ENCODE results near the gene ITPKB.
"Not testable (repeated sequence)": the region's sequence is repeated elsewhere in the genome, so short reads cannot be mapped to it uniquely, and the experiment has no call there.

Gene ITPKB

DNA sequence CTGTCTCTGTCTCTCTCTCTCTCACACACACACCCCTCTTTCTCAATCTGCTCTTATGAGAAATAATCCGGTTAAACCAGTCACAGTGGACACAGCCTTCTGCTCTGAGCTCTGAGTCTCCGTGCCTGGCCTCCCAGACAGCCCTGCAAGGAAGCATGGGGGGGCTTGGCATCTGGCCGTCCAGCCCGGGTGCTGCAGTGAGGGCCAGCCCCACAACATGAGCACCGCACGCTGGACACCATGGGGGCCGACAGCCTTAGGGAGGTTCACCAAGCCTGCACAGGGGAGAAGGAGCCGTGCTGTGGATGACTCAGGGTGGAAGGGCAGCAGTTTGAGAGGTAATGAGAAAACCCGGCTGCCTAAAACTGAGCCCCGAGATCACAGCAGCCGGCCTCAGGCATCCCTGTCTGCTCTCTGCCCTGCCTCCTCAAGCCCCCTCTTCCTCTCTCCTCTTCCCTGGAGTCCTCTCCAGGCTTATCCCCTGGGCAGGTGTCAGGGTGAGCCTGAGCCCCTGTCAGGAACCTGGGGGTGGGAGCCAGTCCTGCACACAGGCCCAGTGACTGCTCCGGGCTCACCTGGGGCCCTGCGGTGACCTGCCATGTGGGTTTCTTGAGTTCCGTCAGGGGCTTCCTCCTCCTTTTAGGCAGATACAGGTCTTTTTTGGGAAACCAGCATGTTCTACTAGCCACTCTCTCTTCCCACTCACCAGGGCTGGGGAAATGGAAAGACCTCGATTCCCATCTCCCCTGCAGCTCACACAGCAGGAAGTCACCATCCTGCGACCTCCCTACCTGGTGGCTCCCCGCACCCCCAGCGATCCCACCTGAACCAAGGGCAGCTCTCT, 92.8 kb downstream of the ITPKB start:
- DNase-seq (ENCODE audit: low read depth), result no peak
- H3K4me3 ChIP-seq (ENCODE audit: low read depth, low read length), result no peak overlapping the region

DNA sequence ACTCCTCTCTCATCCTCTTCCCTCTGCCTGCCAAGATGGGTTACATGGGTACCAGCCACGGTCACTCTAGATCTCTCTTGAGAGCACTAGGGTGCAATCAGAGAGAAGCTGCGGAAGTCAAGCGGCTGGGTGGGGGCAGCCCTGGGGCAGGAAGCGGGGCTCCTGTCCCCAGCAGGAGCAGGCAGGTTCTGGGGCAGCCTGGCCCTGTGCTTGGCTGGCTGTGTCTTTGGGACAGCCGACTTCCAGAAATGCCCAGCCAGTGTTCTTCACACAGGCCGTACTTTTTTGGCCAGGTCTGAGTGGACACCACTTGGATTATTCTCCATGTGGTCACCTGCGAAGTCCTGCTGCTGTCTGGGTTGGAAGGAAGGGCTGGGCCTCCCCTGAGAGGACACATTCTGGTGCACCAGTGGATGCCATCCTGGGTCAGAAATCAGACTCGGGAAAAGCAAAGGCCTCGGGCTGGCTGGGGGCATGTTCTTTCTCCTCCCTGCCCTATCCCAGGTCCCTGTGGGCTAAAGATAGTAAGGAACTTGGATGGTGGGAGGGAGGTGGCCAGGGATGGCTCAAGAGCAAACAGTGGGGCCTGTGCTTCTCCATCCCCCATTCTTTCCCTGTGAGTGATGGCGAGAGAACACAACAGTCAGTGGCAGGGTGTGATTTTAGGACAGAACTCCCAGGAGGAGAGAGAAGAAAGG, 93.7 kb downstream of the ITPKB start:
- H3K4me3 ChIP-seq (ENCODE audit: low read depth, low read length), result no peak overlapping the region
- DNase-seq (ENCODE audit: low read depth), result no peak

DNA sequence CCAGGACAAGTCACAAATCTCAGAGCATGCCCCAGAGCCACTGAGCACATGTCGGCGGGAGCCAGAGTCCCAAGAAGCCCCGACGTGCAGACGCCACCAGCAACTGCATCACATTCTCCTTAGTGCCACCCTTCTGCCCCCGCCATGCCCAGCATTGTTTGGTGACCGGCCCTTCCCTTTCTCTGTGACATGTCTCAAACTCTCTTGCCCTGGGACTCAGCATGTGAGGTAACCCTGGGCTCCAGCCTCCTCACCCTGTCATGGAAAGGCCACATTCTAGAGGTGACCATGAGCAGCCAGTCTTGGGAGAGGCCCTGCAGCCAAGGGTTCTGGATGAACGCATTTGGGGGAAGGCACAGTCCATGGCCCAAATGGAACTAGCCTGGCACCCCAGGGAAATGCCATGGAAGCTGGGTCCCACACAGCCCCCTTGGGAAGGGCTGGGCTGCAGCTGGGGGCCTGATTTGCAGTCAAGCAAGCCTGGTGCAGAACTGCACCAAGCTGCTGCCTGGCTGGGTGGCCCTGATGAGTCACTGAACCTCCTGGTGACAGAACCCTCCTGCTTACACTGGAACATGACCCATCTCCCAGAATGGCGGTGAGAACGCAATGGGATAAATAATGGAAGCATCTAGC, 94.4 kb downstream of the ITPKB start:
- DNase-seq (ENCODE audit: low read depth), result no peak
- no peak overlapping the region for H3K4me3 ChIP-seq (ENCODE audit: low read depth, low read length)

DNA sequence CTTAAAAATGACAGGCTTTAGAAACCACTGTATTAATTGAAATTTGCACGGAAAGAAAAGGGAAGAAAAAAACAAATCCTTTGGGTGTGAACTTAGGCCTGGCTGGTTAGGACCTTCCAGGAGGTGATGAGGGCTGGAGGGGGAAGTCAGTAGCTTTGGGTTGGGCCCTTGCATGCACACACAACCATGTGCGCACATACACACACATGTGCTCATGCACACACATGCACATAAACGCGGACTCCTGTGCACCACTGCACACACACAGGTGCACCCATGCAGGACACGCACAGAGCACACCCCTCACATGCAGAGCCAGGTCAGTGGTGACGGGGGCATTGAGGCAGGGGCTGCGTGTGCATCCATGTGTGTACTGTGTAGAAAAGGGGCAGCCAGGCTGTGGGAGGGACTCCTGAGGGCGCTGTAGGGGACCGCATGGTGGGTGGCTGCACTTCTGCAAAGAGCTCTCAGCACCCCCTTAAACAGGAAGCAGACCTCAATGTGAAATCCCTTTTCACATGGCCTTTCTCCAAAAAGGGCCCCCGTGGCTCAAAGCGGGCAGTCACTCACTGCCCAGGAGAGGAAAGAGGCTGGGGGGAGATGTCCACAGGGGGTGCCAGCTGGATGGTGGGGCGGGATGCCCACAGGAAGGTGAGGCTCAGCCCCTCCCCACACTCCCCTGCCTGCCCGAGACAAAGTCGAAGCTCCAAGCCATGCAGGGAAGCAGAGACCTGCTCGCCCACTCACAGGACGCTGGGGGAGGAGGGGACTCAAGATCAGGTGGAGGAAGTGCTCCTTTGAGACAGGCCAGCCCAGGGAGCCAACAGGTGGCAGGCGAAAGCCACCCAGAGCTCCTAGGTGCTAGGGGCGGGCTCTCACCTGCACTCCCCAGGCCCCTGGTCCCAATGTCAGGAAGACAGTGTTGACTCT, 95.2 kb downstream of the ITPKB start:
- no peak overlapping the region for H3K4me3 ChIP-seq (ENCODE audit: low read depth, low read length)
- no peak for DNase-seq (ENCODE audit: low read depth)

DNA sequence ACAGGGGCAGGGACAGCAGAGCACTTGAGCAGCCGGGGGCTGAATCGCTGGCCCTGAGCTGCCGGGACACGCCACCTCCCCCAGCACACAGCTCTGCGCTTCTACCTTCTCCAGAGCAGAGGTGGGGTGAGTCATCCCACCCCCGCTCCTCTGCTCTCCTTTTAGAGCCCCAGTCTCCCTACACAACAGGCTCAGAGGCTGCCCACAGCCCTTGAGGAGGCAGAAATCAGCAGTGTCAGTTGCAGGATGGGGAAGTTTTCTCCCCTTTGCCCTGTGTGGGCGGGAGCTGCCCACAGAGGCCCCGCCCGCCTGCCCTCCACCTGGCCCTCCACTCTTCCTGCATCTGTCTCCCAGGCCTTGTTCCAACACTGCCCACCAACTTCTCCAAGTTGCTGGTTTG, 95.9 kb downstream of the ITPKB start:
- DNase-seq (ENCODE audit: low read depth), result no peak

DNA sequence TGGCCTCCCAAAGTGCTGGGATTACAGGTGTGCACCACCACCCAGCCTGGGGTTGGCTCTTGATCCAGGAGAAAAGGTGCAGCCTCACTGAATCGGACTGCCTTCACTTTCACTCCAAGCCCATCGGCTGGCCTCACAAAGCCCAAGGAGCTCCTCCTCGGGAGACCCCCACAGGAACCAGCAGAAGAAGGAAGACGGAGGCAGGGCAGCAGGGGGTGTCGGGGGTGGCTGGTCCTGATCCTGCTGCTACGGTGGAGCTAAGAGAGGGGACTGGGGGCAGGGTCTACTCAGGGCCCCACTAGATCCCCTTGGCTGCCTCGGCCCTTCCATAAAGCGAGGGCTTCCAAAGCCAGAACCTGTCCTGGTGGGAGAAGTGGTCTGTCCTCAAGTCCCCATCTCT, 96.7 kb downstream of the ITPKB start:
- DNase-seq (ENCODE audit: low read depth), result no peak
- no peak overlapping the region for H3K4me3 ChIP-seq (ENCODE audit: low read depth, low read length)

More for the DNA sequence above, 95.9 kb downstream of the ITPKB start:
- no peak overlapping the region for H3K4me3 ChIP-seq (ENCODE audit: low read depth, low read length)

DNA sequence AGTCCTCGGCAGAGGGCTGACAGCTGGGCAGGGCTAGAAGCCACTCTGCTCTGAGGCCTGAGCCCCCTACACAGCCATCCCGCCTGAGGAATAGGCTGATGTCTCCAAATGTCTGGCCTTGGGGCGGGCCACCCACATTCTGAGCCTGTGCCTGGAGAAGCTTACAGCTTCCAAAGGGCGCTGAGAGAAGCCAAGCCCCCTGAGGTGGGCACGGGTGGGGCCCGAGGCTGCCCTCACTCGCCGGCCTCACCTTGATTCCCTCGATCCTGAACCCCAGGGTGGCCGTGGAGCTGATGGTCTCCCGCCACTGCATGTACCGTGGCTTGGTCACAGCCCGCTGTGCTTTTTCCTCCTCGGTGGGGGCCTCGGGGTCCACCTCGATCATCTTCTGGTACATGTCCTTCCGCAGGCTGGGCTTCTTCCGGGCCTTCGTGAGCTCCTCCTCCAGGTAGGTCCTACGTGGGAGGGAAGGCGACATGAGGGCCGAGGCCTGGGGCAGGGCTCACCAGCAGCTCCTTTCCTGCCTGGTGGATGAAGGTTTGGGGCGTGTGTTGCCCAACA, 97.3 kb downstream of the ITPKB start:
- no peak overlapping the region for H3K4me3 ChIP-seq (ENCODE audit: low read depth, low read length)
- no peak for DNase-seq (ENCODE audit: low read depth)

DNA sequence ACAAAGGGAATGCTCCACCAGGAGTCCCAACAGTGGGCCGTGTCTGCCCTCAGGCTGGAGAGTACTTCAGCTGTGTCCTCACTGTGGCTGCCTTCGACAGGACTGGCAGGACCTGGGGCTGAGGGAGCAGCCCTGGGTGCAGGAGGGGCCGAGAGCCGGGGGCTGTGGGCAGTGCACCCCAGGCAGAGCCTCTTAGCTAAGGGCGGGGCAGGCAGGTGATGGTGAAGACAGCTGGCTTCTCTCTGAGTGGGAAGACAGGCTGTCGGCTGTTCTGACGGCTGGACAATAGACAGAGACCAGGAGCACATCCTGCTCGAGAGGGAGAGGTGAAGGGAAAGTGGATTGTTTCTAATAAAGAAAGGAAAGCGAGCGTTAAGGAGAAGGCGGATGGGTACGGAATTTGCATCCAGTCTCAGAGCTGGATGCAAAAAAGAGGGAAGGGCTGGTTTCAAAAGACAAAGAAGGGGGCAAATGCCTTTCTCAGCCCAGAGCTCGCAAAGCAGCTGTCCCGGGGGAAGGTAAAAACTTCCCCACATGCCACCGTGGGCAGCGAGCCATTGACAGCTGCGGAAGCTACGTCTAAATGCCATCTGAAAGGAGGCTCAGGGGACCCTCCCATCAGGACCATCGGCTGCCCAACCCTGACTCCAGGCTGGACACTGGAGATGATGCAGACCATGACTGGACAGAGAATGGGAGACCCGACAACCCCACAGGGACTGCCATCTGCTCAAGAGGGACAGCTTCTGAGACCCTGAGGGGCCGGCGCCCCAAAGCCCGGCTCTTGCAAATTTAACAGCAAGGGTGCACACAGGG, 98.6 kb downstream of the ITPKB start:
- no peak for DNase-seq (ENCODE audit: low read depth)
- no peak overlapping the region for H3K4me3 ChIP-seq (ENCODE audit: low read depth, low read length)

DNA sequence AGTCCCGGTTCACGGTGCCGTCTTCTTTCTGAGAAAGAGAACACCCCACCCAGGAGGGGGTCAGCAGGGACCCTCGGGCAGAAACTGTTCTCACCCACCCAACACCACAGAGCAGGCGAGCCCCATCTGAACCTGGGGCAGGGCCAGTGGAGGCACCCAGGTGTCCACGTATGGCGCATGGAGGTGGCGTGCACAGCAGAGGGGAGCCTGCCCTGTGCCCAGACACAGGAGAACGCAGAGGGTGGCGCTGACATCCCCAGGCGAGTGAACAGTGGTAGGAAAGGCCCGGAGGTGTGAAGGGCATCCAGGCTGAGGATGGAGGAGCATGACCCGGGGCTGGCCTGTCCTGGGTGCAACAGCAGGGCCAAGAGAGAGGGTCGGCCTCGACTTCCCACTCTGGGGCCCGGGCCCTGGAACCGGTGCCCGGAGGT, 99.4 kb downstream of the ITPKB start:
- DNase-seq (ENCODE audit: low read depth), result no peak
- no peak overlapping the region for H3K4me3 ChIP-seq (ENCODE audit: low read depth, low read length)

DNA sequence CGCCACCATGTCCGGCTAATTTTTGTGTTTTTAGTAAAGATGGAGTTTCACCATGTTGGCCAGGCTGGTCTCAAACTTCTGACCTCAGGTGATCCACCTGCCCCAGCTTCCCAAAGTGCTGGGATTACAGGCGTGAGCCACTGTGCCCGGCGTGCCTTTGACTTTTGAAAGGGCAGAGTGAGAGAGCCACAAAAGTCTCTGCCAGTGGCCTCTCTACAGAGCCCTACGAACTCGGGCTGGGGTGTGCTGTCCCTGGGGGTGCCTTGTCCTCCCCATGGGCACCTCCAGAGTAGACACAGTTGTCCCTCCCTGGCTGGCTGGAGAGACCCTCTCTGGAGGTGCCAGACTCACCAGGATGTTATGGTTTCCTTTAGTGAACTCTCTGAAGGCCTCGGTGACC, 99.9 kb downstream of the ITPKB start:
- DNase-seq (ENCODE audit: low read depth); H3K4me3 ChIP-seq (ENCODE audit: low read depth, low read length): not testable (repeated sequence)

DNA sequence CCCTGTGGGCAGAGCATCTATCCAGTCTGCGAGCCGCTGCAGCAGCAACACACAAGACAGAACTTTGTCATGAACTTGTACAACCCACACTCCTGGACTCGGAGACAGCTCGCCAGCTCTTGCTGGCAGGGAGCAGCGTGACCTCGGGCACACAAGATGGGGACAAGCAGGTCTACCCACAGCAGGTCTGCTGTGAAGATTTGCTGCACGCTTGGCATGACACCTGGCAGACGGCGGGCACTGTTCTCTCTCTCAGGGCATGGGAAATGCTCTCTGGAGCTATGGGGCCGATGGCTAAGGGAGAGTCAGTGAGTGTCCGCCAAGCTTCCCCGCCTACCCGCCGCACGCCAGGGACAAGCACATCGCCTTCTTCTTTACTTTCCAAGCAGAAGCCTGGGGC, 100.5 kb downstream of the ITPKB start:
- no peak overlapping the region for H3K4me3 ChIP-seq (ENCODE audit: low read depth, low read length)
- DNase-seq (ENCODE audit: low read depth), result no peak

DNA sequence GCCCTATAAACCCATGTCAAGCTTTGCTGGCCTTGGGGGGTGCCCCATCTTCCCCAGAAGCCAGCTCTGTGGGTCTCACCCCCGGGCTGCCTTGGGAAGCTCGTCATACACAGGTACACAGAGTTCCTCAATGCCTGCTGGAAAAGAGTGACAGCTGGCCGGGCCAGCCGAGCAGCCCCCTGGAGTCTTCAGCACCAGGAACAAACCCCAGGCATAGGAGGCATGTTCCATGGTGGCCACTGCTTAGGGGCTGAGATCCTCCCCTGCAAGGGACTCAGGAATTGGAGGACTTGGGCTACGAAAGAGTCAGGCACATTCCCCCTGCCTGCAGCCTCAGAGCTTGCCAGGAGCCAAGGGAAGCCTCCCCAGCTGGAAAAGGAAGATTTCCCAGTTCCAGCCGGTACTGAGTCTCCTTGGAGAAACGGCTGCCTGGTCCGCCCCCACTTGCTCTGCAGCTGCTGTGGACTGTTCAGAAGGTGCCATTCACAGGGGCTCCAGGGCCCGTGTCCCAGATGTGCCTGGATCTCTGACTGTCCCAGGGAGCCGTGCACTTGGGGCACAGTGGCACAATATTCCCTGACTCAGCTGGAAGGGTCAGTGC, 101.0 kb downstream of the ITPKB start:
- no peak overlapping the region for H3K4me3 ChIP-seq (ENCODE audit: low read depth, low read length)
- DNase-seq (ENCODE audit: low read depth), result no peak

DNA sequence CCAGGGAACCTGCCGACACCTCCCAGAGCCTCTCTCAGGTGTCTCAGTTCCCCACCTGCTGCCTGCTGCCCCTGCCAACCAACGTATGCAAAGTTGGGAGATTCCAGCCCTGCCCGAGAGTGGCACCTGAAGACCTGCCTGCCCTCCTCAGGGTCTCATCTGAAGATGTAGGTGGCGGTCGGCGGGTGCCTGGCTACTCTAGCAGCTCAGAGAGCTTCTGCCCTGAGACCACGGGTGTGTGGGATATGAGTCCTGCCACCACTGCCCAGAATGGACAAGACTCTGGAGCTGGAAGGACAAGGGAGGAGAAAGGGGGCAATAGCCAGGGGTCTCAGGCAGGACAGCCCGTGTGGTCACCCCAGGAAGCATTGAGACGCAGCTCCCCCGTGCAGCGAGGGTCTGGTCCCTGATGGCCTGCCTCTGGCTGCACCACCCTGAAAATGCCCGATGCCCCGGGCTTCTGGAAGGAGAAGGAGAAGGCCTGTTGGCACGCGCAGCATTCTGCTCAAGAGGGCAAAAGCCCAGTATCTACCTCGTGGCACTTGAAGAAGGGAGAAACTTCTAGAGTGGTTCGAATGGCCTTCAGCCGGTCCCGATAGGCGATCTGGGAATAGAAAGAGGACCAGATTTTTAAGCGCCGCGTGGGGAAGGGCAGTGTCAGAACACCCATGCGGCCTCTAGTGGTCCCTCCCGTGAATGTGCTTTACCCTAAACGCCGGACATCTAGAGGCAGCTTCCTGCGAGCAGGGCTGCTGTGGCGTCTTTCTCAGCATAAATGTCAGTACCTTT, 101.7 kb downstream of the ITPKB start:
- no peak for DNase-seq (ENCODE audit: low read depth)
- H3K4me3 ChIP-seq (ENCODE audit: low read depth, low read length), result no peak overlapping the region

DNA sequence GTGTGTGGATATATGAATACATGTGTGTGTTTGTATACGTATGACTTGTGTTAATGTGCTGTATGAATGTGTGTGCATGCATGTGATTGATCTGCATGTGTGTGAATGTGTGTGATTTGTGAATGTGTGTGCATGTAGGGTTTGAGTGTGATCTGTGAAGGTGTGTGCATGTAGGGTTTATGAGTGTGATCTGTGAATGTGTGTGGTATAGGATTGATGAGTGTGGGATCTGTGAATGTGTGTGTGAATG, 102.3 kb downstream of the ITPKB start:
- H3K4me3 ChIP-seq (ENCODE audit: low read depth, low read length), result no peak overlapping the region

DNA sequence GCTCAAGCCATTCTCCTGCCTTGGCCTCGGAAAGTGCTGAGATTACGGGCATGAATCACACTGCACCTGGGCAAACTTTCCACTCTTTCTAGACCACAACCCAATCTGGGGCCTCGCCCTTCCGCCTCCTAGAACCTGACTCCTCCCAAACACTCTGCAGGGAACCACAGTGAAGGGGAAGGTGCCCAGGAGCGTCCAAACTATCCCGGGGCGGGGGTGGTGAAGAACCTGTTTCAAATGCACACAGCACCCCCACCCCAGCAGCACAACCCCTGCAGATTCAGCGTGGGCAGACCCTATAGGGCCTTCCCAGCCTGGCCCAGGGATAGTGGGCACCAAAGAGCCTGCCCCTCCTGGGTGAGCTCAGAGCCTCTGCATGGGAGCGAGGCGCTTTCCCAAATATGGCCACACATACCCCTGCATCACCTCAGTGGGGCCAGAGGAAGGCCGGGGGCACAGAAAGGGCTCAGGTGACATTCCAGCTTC, 103.6 kb downstream of the ITPKB start:
- DNase-seq (ENCODE audit: low read depth), result no peak
- no peak overlapping the region for H3K4me3 ChIP-seq (ENCODE audit: low read depth, low read length)

More for the DNA sequence above, 102.3 kb downstream of the ITPKB start:
- DNase-seq (ENCODE audit: low read depth), result no peak

DNA sequence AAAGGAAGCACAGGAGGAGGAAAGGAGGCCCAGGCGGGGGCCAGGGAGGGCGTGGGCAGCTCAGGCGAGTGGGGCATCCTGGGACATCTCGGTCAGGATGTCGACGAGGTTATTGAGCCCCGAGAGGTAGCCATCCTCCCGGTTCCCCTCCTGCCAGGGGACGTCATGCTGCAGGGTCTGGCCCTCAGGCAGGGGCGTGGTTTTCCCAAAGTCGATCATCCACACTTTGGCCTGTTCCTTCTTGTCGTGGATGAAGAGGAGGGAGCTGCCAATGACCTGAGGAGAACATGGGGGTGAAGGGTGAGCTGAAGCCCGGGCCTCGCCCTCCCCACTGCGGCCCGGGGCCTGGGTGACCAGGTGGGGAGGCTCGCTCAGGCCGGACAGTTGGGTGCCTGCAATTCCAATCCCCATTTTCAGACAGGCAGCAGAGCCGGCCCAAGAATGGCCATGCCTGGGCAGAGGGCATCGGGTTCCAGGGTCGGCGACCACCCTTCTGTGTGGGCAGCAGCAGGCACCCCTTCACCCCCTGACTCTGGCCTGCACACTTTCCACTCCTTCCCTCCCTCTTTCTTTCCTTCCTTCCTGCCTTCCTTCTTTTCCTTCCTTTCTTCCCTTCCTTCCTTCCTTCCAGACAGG, 104.4 kb downstream of the ITPKB start:
- H3K4me3 ChIP-seq (ENCODE audit: low read depth, low read length), result no peak overlapping the region
- no peak for DNase-seq (ENCODE audit: low read depth)

DNA sequence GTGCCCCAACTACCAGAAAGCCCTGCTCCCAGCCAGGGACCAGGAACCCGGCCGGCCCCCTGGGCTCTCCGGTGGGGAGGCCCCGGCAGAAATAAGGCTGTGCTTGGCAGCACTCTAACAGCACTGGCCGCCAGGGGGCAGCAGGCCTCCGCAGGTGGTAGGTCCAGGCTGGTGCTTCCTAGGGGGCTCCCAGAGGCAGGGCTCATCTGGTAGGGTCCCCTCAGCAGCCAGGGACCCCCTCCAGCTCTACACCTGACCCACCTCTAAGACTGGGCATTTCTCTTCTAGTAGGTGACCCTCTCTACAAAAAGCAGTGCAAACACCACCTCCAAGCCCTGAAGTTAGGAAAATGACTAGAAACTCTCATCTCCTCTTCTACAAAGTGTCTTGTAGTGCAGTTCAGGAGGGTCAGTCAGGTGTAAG, 104.9 kb downstream of the ITPKB start:
- no peak for DNase-seq (ENCODE audit: low read depth)

More for the DNA sequence above, 104.9 kb downstream of the ITPKB start:
- no peak overlapping the region for H3K4me3 ChIP-seq (ENCODE audit: low read depth, low read length)
